Measurements from ENCODE around the gene KIF1B.

DNA sequence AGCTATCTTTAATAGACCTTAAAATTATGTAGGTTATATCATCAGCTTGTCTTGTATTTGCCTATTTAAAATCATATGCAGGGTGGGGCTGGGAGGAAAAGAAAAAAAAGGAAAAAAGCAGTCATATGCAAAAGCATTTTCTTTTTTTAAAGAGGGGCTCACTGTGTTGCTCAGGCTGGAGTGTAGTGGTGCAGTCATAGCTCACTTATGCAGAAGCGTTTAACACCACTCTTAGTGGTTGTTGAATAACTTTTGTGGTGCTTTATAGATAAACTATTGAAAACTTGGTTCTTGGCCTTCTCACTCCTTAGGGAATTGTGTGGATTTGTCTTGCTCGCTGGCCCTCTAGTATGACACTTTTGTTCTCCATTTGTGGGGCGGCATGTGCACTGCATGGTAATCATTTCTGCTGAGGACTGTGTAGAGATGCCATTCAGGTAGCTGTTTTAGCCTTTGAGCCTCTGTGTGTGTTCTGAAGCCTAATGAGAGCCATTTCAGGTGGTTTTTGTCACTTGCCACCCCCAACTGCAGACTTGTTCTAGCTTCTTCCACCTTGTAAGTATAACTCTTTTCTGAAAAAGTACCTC lies 77.8 kb downstream of the KIF1B start:
- TF ChIP-seq SKIL (IDR thresholded peaks at IDR 0.05; ENCODE audit: low read depth, poor library complexity, severe bottlenecking) (no peak), EGR1 (IDR thresholded peaks at IDR 0.05; ENCODE audit: borderline replicate concordance in 1 of 2, low read depth in 2 of 2, low read length in 2 of 2) (no peak), CHD2 (IDR thresholded peaks at IDR 0.05; ENCODE audit: borderline replicate concordance, low read depth, low read length) (no peak)
- TF ChIP-seq, protein P1, sequence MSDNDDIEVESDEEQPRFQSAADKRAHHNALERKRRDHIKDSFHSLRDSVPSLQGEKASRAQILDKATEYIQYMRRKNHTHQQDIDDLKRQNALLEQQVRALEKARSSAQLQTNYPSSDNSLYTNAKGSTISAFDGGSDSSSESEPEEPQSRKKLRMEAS (IDR thresholded peaks at IDR 0.05; ENCODE audit: low read depth, low read length): no peak
